Activated T-cell treated with anti-CD3 and anti-CD28 coated beads for 1 hour (primary cell): ENCODE measurements around the gene POR.

Experiments used
- DNase-seq: peaks from one replicate; pipeline ENCODE4 v3.0.0-alpha.2; 2020; ENCODE audit warnings: low read depth

Gene POR

DNA sequence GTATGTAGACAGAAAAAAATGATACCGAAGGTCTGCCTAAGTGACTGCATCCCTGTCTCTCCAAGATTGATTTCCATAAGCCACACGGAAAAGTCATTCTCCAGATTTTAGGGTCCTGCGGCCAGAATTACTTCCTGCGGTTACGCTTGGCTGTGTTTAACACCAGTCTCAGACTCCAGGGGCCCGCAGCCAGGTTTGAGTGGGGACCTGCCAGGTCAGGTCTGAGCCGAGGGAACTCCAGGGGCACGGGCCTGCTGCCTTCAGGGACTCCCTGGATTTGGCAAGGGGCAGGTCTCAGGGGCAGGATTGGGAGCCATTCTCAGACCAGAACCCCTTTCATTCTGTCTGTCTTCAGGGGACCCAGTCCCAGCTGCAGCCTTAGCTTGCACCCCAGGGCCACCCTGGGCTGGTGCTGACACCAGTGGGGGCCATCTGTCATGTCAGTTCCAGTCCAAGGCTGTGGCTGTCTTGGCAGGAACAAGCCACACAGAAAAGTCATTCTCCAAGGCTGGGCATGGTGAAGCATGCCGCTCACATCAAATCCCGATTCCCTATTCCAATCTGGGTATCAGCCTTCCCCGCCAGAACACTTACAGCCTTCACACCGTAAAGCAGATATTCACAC, 40.5 kb downstream of the POR start:
- no peak for DNase-seq

DNA sequence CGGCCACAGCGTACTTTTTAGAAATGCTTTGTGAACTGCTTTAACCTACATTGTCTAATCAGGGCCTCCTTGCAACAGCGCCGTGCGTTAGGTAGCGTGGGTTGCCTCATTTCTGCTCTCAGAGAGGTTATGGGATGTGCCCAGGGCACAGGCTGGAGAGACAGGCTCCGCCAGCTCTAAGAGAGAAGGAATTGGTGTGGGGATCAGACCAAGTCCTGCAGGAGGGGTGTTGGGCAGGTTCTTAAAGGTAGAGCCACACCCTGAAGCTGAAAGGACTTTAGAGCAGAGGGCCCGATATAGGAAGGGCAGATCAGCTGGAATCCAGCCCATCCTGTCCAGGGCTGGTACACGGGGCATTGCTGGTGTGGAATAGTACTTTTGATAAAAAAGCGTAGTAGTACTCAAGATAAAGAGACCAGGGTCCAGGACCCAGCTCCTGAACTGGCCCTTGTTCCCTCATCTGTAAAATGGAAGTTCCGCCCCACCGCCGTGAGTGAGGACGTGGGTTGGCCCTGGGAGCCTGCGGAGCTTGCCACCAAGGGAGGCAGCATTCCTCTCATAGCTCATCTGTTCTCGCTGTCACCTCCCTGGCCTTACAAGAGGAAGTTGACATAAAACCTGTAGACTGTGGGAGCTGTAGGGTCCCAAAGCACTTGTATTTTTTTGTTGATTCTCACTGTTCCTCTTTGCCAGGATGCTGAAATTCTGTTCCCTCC, 42.2 kb downstream of the POR start:
- no peak for DNase-seq

DNA sequence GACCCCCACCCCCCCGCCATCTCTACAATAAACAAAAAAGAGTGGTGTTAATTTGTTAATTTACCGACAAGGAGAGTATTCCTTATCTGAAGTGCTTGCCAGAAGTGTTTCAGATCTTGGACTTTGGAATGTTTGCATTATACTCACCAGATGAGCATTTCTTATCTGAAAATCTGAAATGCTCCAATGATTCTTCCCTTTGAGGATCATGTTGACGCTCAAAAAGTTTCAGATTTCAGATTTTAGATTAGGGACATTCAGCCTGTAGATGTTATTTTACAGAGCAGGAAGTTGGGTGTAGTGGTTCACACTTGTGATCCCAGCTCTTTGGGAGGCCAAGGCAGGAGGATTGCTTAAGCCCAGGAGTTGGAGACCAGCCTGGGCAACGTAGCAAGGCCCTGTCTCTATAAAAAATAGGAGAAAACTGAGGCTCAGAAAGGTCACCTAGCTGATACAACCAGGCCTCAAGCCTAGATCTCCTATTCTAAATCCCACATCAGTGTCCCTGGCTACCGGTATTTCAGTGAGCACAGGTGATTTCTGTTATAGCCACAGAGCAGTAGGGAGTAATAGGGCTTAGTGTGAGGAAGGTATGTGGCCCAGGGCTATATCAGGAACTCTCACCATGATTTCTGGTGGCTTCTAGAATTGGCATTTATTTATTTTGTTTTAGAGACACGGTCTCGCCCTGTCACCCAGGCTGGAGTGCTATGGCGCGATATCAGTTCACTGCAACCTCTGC, 44.0 kb downstream of the POR start:
- no peak for DNase-seq

DNA sequence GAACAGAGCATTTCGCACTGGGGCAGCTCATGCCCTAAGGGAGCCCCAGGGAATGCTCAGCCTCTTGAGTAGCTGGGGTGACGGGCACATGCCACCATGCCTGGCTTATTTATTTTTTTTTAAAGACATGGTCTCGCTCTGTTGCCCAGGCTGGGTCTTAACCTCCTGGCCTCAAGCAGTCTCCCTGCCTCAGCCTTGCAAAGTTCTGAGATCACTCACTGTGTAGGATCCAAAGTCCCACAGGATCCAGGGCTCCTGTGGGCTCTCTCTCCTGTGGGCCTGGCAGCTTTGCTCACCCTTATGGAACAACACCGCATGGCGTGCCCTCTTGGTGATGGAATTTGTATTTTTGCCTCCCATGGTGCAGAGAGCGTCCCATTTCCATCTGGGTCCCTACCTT, 45.4 kb downstream of the POR start:
- DNase-seq, result no peak

DNA sequence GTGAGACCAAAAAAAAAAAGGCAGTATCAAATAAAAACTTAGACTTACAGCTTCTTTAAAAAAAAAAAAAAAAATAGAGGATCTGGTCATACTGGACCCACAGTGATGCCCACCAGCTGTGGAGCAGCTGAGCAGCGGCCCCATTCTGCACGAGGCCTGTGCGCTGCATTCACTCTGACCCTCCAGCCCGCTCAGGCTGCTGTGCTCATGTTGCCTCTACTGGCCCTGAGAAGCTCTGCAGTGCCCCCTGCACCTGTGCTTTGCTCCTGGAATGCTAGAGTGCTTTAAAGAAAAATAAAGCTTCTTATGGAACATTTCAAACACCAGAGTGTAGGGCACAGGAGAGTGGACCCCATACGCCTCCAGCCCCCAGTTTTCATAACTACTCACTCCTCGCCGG, 46.3 kb downstream of the POR start:
- DNase-seq, result no peak

DNA sequence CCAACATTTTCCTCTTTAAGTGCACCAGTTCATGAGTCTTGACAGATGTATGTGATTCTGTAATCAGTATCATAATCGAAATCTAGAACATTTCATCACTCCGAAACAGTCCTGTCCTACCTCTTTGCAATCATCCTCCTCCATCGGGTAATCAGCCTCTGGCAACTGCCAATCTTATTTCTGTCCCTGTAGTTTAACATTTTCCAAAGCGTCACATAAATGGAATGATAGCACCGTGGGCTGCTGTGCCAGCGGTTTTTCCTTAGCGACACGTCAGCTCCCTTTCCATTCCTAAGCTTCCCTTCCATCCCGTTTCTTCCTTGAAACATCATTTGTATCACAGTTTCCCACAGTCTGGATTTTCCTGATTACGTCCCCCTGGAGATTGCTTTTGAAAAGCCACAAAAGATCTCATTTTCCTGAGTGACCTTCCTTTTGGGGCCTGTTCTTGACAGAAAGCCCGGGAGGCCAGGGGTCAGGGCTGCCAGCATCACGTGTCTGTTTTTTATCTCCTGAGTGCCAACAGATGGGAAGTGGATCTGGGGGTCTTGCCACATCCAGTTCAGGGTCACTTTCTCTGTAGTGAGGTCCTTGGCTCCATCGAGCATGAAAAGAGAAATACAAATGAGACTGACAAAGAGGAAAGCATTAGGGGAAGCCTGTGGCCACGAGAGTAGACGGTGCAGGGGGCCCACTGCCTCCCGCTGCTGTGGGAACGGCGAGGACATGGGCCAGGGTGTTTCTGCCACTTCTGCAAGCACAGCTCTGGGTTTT, 47.8 kb downstream of the POR start:
- no peak for DNase-seq

DNA sequence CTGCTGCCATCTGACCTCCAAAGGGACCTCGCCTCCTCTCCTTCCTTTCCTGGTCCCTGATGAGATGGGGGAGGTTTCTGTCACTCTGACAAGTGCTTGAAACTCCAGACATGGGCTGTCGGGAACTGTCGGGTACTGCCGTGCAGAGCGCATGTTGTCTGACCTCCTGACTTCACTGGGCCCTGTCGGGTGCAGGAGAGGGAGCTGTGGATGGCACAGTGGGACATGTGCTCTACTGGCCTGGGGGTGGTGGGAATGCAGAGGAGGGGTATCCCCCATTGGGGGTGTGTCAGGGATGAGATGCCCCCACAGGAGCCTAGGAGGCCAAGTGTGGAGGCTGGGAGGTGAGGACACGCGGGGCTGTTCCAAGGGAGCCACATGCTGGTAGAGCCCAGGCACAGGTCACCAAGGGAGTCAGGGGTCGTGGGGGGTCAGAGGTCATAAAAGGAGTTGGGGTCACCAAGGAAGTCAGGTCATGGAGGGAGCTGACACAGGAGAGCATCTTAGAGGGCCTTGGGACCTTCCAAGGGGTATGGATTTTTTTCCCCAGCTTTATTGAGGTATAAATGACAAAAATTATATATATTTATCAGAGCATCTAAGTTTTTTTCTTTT, 48.5 kb downstream of the POR start:
- no peak for DNase-seq

DNA sequence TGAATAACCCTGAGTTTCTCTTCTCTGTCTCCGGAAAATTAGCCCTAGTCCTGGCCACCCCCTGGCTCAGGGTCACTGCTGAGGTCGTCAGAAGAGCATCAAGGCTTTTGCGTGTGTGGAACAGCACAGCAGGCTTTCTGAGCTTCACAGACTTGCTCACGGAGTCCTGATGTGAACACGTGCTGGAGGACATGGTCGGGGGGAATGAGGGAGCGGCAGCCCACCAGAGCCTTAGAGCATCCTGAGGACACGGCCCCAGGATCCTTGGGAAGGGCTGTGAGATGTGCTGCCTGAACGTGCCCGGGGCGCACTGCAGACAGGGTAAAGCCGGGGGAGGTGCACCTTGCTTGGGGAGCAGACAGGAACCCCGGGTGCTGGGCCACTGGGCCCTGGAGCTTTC, 50.7 kb downstream of the POR start:
- DNase-seq, result no peak

DNA sequence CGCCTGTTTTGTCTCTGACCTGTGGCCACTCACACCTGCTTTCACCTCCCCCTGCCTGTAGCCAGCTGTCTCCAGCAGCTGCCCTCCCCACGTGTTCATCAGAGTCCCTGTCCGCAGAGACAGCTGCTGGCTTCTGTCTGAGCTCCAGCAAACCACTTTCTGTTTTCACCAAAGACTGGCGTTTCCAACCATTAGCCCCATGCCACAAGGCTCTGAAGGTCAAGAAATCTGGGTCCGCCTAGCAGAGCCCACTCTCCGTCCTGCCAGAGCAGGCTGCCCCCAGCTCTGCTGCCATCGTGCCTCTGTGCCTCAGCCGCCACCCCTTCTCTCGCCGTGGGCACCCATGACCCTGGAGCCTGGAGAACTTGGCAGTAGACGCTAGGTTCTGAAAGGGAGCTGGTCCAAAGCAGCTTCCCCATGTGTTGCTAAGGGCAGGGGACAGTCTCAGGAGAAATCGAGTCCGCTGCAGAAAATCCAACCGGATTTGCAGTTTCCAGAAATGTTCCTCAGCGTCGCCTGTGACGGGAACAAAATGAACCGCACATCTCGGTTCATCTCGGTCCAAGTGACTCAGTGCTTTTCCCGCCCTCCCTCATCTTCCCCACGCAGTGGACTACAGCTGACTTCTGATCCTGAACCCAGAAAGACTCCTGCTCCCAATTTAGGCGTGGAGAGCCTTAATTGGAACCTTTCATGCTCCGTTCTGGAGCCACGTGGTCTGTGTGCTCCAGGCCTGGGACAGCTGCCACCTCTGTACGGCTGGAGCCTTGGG, 51.4 kb downstream of the POR start:
- no peak for DNase-seq

DNA sequence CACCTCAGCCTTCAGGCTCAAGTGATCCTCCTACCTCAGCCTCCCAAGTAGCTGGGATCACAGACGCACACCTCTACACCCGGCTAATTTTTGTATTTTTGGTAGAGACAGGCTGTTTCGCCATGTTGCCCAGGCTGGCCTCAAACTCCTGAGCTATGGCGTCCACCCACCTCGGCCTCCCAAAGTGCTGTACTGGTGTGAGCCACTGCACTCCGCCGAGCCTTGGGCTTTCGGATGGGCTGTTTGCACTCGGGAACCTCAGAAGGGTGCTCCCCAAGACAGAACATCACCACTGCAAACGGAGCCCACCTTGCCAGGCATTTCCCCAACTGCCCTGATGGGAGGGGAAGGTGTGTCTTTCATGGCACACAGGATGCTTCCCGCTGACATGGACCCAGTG, 52.1 kb downstream of the POR start:
- no peak for DNase-seq

DNA sequence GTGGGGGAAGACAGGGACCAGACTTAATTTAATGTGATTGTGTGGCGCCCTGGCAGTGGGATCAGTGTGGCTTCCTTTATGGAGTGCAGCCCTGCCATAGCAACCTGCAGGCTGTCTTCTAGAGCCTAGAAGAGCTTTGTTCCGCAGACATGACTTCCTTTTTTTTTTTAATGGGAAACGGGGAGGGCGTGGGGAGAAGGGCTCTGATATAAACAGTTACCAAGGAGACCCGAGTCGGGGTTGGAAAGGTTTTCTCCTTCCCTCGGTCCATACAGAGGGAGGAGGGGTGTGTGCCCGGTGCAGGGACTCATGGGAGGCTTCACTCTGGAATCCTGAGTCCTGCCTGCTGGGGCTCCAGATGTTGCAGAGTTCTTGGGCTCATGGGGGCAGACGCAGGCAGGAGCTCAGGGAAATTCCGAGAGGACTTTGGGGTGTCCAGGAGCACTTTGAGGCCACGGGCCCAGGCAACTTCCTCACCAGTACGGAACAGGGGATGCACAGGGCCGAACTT, 52.6 kb downstream of the POR start:
- DNase-seq, result no peak

DNA sequence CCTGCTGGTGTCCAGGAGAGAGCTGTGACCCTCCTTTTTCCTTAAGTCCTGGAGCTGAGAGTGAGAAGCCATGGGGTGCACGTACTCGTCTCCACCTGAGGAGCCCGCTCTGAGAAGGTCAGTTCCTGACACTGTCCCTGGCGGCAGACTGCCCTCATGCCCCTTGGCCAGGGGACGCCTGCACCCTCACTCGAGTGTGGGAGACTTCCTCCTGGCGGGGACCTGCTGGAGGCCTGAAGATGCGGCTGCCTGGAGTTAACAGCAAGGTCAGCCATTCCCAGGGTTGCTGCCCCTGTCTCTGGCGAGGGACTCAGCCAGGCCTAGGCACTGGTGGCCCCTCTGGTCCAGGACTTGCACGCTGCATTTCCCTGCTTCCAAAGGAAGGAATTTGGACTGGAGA, 53.1 kb downstream of the POR start:
- DNase-seq, result no peak

DNA sequence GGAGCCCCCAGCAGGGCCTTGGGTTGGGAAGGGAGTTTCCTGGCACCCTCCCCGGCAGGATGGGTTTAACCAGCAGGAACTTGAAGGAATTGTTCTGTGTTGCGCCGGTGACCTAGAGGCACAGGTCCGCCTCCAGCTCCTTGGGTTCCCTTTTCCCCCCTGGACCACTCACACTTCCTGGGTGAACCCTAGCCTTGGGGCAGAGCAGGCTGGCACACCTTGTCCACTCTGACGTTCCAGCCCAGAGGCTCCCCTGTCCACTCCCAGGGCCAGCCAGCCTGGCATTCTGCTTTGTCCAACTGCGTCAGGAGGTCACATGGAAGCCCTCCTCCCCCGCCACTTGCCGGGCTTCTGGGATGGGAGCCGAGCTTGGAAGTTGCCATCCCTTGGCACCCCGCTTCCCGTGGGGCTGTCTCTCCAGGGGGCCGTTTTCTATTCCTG, 53.6 kb downstream of the POR start:
- DNase-seq, result no peak

DNA sequence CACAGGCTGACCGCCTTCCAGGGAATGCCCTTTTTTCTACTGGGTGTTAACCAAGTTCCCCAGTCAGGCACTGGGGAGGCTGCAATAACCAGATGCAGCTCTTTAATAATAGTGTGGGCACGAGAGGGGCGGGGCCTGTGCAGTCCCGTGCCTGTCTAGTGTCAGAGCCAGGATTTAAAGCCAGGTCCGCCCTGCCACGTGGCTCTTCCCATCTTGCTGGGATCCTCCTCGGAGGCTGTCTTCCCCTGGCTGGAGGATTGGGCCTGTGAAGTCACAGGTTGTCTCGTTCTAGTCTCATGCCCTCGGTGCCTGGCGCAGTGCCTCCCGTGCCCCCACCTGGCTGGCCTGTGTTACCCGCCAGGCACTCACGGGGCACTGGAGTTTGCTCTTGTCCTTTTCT, 54.2 kb downstream of the POR start:
- DNase-seq, result no peak

DNA sequence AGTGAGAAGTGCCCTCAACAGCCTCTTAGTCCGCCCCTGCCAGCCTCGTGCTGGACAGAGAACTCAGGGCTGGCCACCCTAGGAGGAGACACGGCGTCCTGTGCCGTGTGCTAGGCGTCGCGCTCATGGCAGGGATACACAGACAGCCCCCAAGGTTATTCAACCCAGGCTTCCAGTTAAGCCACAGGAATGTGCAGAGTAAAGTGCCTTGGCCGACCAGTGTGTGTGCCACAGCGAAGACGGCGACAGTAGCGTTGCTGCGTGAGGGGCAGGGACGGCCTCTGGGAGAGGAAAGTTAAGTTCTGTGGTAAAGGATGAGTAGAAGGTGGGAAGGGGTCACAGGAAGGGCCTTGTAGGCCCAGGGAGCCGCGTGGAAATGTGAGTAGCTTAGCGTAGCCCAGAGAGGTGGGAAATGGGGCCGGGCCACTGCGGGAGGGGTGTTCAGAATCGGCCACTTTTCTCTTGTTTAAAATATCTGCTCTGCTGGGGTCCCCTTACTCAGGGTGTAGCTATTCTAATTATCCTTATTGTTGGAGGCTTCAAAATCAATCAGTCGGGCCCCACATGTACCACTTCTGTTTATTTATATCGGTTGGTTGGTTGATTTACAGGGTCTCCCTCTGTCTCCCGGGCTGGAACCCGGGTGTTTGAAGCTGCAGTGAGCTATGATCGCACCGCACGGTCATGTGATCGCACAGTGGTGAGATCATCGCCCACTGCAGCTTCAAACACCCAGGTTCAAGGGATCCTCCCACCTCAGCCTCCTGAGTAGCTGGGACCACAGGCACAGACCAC, 54.9 kb downstream of the POR start:
- DNase-seq, result no peak

DNA sequence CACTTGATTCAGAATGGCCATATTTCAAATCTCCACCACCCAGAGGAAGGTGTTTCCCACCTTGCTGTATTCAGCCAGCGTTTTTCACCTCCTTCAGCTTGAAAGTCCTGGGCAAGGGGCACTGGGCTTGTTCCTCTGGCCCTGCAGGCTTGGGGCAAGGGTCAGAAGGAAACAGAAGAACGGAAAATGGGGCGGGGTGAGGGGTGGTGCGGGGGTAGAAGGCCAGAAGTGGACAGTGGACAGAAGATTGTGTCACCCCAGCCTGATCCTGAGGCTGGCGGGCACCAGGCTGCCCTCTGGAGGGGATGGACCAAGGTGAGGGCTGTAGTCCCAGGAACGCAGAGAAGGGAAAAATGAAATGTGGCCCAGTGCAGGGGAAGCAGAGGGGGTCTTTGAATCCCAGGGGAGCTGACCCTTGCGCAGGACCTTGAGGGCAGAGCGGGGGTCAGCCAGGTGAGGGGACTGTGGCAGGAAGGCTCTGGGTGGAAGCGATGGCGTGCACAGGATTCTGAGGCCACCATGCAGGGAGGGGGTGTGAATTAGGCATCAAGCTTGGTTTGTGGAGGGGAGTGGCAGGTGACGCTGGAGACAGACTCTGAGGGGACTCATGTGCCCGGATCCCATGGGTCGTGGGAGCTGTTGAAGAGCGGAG, 56.5 kb downstream of the POR start:
- no peak for DNase-seq

DNA sequence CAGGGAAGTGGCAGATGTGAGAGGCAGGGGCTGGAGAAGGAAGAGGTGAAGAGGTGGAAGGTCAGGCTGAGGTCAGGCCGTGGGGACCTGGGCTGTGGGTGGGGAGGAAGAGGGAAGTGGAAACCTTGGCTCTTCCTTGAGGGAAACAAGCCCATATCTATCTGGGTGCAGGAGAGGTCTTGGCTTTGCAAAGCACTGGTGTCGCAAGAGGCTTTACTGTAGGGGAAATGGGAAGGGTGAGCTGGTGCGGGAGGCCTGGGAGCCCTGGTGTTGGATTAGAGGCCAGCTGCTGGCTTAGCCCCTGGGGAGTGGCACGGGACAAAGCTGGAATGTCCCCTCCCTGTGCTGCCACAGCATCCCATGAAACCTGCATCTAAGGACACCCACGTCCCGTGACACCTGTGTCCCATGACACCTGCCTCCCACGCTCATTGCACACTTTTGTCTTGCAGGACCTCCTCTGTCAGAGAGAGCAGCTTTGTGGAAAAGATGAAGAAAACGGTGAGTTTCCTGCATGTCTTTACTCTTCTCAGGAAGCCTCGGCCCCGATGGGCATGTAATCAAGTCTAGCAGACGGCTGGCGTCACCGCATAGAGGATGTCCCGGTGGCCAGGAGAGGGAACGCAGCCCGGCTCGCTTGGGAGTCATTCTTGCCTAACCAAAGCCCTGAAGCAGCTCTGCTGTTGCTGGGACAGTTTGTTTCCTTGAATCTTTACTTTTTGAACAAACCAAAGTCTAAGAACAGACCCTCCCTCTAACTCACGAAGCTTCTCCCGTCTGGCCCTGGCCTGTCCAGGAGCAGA, 57.2 kb downstream of the POR start:
- no peak for DNase-seq

DNA sequence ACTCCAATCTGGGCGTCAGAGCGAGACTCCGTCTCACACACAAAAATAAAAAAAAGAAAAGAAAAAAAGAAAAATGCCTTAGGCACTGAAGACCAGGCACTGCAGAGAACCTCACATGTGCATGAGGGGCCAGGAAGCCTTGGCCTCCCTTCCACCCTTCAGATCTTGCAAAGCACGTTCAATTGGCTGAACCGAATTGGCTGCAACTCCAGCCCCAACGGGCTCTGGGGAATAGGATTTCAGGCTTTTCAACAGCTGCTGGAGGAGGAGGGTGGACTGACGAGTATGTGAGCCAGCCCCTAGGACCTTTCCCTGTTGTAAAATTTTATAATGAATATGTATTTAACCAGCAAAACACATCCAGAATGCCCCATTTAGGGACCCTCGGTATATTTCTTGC, 62.8 kb downstream of the POR start:
- DNase-seq, result no peak
